Measurements from ENCODE around the gene SLC35B1. TPM values are rescaled to one million over a fixed set of nuclear protein-coding genes. Genes with fewer than 3 reads are reported as not detected.

The SLC35B1 gene
- total RNA-seq, 1 experiment from 2014 or later: 104 TPM

GRCh38 chr17:49730078-49730784 lies 22.5 kb upstream of the SLC35B1 start:
- ChIA-PET POLR2A (ENCODE audit: low non-redundant PET) (no interaction called here), CTCF (no interaction called here)
- Histone ChIP-seq H3K9me3 (ENCODE audit: low read depth, low read length, poor library complexity, severe bottlenecking) (no peaks in the 10 kb centered on the region), H3K27ac (ENCODE audit: low read depth, low read length, poor library complexity, severe bottlenecking) (no peak overlapping the region), H3K27me3 (replicated peaks; ENCODE audit: insufficient read depth, low read depth, low read length, poor library complexity) (no peaks in the 10 kb centered on the region), H3K36me3 (ENCODE audit: insufficient read depth, low read length, poor library complexity, severe bottlenecking) (no peaks in the 10 kb centered on the region), H3K4me1 (ENCODE audit: insufficient read depth, low read length, poor library complexity, severe bottlenecking) (no peaks in the 10 kb centered on the region), H3K4me3 (ENCODE audit: low read depth, low read length, poor library complexity, severe bottlenecking) (no peak overlapping the region)
- no peak for DNase-seq (ENCODE audit: low spot score)
- no peak for TF ChIP-seq EZH2 (IDR thresholded peaks at IDR 0.05; ENCODE audit: borderline replicate concordance, low read depth, low read length, poor library complexity, severe bottlenecking)
- no peak for TF ChIP-seq CTCF (conservative IDR thresholded peaks at IDR 0.05; ENCODE audit: low read depth, low read length)
- intact Hi-C loops (cut with micrococcal nuclease; ENCODE audit: unreplicated experiment): no loop called here
- no TSS peak for BruUV-seq (replicated peaks)

- no peak overlapping the region for H3K27ac ChIP-seq (ENCODE audit: low read depth, low read length, poor library complexity, severe bottlenecking)
- POLR2A ChIA-PET (ENCODE audit: low non-redundant PET): no interaction called here
- intact Hi-C loops (cut with micrococcal nuclease; ENCODE audit: unreplicated experiment): no loop called here
- H3K36me3 ChIP-seq (ENCODE audit: insufficient read depth, low read length, poor library complexity, severe bottlenecking): no peaks in the 10 kb centered on the region
- no peak overlapping the region for H3K4me3 ChIP-seq (ENCODE audit: low read depth, low read length, poor library complexity, severe bottlenecking)
- H3K9me3 ChIP-seq (ENCODE audit: low read depth, low read length, poor library complexity, severe bottlenecking): no peaks in the 10 kb centered on the region
- no peaks in the 10 kb centered on the region for H3K27me3 ChIP-seq (replicated peaks; ENCODE audit: insufficient read depth, low read depth, low read length, poor library complexity)
- TF ChIP-seq CTCF (conservative IDR thresholded peaks at IDR 0.05; ENCODE audit: low read depth, low read length): no peak
- no peak for TF ChIP-seq EZH2 (IDR thresholded peaks at IDR 0.05; ENCODE audit: borderline replicate concordance, low read depth, low read length, poor library complexity, severe bottlenecking)
- BruUV-seq (replicated peaks): no TSS peak
- no peaks in the 10 kb centered on the region for H3K4me1 ChIP-seq (ENCODE audit: insufficient read depth, low read length, poor library complexity, severe bottlenecking)
- DNase-seq (ENCODE audit: low spot score): no peak
- CTCF ChIA-PET: no interaction called here
Observed at GRCh38 chr17:49729069-49729468, 21.3 kb upstream of the SLC35B1 start.

- no peak for TF ChIP-seq EZH2 (IDR thresholded peaks at IDR 0.05; ENCODE audit: borderline replicate concordance, low read depth, low read length, poor library complexity, severe bottlenecking)
- TF ChIP-seq CTCF (conservative IDR thresholded peaks at IDR 0.05; ENCODE audit: low read depth, low read length): no peak
- H3K36me3 ChIP-seq (ENCODE audit: insufficient read depth, low read length, poor library complexity, severe bottlenecking): no peaks in the 10 kb centered on the region
- H3K4me3 ChIP-seq (ENCODE audit: low read depth, low read length, poor library complexity, severe bottlenecking): no peak overlapping the region
- no peaks in the 10 kb centered on the region for H3K27me3 ChIP-seq (replicated peaks; ENCODE audit: insufficient read depth, low read depth, low read length, poor library complexity)
- CTCF ChIA-PET: no interaction called here
- no peak overlapping the region for H3K27ac ChIP-seq (ENCODE audit: low read depth, low read length, poor library complexity, severe bottlenecking)
- intact Hi-C loops (cut with micrococcal nuclease; ENCODE audit: unreplicated experiment): no loop called here
- BruUV-seq (replicated peaks): no TSS peak
- no peak for DNase-seq (ENCODE audit: low spot score)
- H3K4me1 ChIP-seq (ENCODE audit: insufficient read depth, low read length, poor library complexity, severe bottlenecking): no peaks in the 10 kb centered on the region
- no peaks in the 10 kb centered on the region for H3K9me3 ChIP-seq (ENCODE audit: low read depth, low read length, poor library complexity, severe bottlenecking)
- POLR2A ChIA-PET (ENCODE audit: low non-redundant PET): no interaction called here
Observed at GRCh38 chr17:49728425-49728824, 20.7 kb upstream of the SLC35B1 start.
